GM19455 (cell line): ENCODE data around the gene CGGBP1.

ENCODE experiments used
- ATAC-seq: cut with Tn5 transposase; IDR thresholded peaks from one replicate; pipeline ENCODE4 v1.9.1; 2021; ENCODE audit not compliant: unreplicated experiment

The CGGBP1 gene

GRCh38 chr3:88058581-88059379 lies at the start of gene CGGBP1, which contains the start of gene ZNF654:
CGGBP1 (minus strand) TSS chr3:88059005; CDS start chr3:88055976, 3,029 bp downstream.
ZNF654 (plus strand) TSS chr3:88059255; CDS start chr3:88059320, 65 bp downstream.
- ATAC-seq: peak; percentile 93

- no peak for ATAC-seq
Measured at GRCh38 chr3:88105325-88105724, 46.5 kb upstream of the CGGBP1 start.

- peak; percentile 81 for ATAC-seq
Measured at GRCh38 chr3:88101142-88101541, 42.3 kb upstream of the CGGBP1 start.

GRCh38 chr3:88093266-88093665 lies 34.5 kb upstream of the CGGBP1 start:
- ATAC-seq: no peak

GRCh38 chr3:88092270-88092669 lies 33.5 kb upstream of the CGGBP1 start:
- ATAC-seq: no peak

- no peak for ATAC-seq
Measured at GRCh38 chr3:88090681-88091080, 31.9 kb upstream of the CGGBP1 start.

- no peak for ATAC-seq
Measured at GRCh38 chr3:88084097-88084501, 25.3 kb upstream of the CGGBP1 start.

- no peak for ATAC-seq
Measured at GRCh38 chr3:88082854-88083253, 24.0 kb upstream of the CGGBP1 start.

GRCh38 chr3:88078932-88079331 lies 20.1 kb upstream of the CGGBP1 start:
- ATAC-seq: no peak

- ATAC-seq: no peak
Measured at GRCh38 chr3:88076712-88077111, 17.9 kb upstream of the CGGBP1 start.

- ATAC-seq: no peak
Measured at GRCh38 chr3:88075497-88075896, 16.7 kb upstream of the CGGBP1 start.

- no peak for ATAC-seq
Measured at GRCh38 chr3:88075072-88075471, 16.3 kb upstream of the CGGBP1 start.

GRCh38 chr3:88061746-88062145 lies 2.9 kb upstream of the CGGBP1 start:
- no peak for ATAC-seq

- peak; percentile 16 for ATAC-seq
Measured at GRCh38 chr3:88059380-88060170, 770 bp upstream of the CGGBP1 start.

GRCh38 chr3:88058306-88058580 lies 562 bp downstream of the CGGBP1 start:
- ATAC-seq: peak; percentile 23

- no peak for ATAC-seq
Measured at GRCh38 chr3:88057630-88058305, 1.0 kb downstream of the CGGBP1 start.

- ATAC-seq: no peak
Measured at GRCh38 chr3:88046766-88047165, 12.0 kb downstream of the CGGBP1 start.

GRCh38 chr3:88044411-88044810 lies 14.4 kb downstream of the CGGBP1 start:
- no peak for ATAC-seq

GRCh38 chr3:88041005-88041404 lies 17.8 kb downstream of the CGGBP1 start:
- no peak for ATAC-seq

GRCh38 chr3:88040529-88040928 lies 18.3 kb downstream of the CGGBP1 start:
- no peak for ATAC-seq

GRCh38 chr3:88038566-88038965 lies 20.2 kb downstream of the CGGBP1 start:
- no peak for ATAC-seq

- ATAC-seq: no peak
Measured at GRCh38 chr3:88036221-88036620, 22.6 kb downstream of the CGGBP1 start.
